HepG2 (cell line): Measurements from ENCODE around the gene ZBTB7C. TPM values are rescaled to one million over a fixed set of nuclear protein-coding genes. Genes with fewer than 3 reads are reported as not detected.

Source experiments
- CCDC6 ChIP-seq: sonication (generic); formaldehyde crosslinking; IDR thresholded peaks from 2 replicates; pipeline ENCODE4 v1.8.1; 2022; ENCODE audit warnings: mild to moderate bottlenecking, missing genetic modification reagents, moderate library complexity
- GATAD1 ChIP-seq: IDR thresholded peaks from 2 replicates; pipeline ENCODE4 v1.6.1; 2016; ENCODE audit warnings: missing genetic modification reagents, missing compliant biosample characterization
- HMGXB4 ChIP-seq, 2 experiments: sonication (generic) in 1 of 2; formaldehyde crosslinking in 1 of 2; IDR thresholded peaks; 2 replicates each; pipeline versions ENCODE4 v1.4.0 to v1.6.1; 2018 to 2020; ENCODE audit warnings: missing genetic modification reagents in 2 of 2, borderline replicate concordance in 1 of 2, low read depth in 1 of 2, mild to moderate bottlenecking in 1 of 2, missing biosample characterization in 1 of 2
- HNRNPK ChIP-seq: fragments of 200-400 bp; formaldehyde crosslinking; IDR thresholded peaks from 2 replicates; pipeline ENCODE4 v1.6.1; 2018; ENCODE audit warnings: low read length, low read depth, moderate library complexity, mild to moderate bottlenecking; ENCODE audit not compliant: poor library complexity, severe bottlenecking
- MTA3 ChIP-seq: sonication (generic); formaldehyde crosslinking; IDR thresholded peaks from 2 replicates; pipeline ENCODE4 v1.4.0; 2020; ENCODE audit warnings: missing genetic modification reagents
- NR2F6 ChIP-seq, 2 experiments: IDR thresholded peaks; 2 replicates each; pipeline ENCODE4 v1.6.1; 2016; ENCODE audit warnings: antibody characterized with exemption in 1 of 2, mild to moderate bottlenecking in 1 of 2
- PRDM15 ChIP-seq: sonication (generic); formaldehyde crosslinking; IDR thresholded peaks from 2 replicates; pipeline ENCODE4 v1.4.0; 2020; ENCODE audit warnings: missing genetic modification reagents
- SALL1 ChIP-seq: sonication (generic); formaldehyde crosslinking; IDR thresholded peaks from 2 replicates; pipeline ENCODE4 v1.8.0; 2022; ENCODE audit warnings: mild to moderate bottlenecking, missing genetic modification reagents
- SP5 ChIP-seq: IDR thresholded peaks from 2 replicates; pipeline ENCODE4 v1.6.1; 2016; ENCODE audit warnings: low read depth, borderline replicate concordance
- ZBTB37 ChIP-seq: sonication (generic); formaldehyde crosslinking; IDR thresholded peaks from 2 replicates; pipeline ENCODE4 v1.4.0; 2020; ENCODE audit warnings: mild to moderate bottlenecking, missing genetic modification reagents
- ZBTB44 ChIP-seq: sonication (generic); formaldehyde crosslinking; IDR thresholded peaks from 2 replicates; pipeline ENCODE4 v1.4.0; 2020; ENCODE audit warnings: missing genetic modification reagents
- ZNF430 ChIP-seq: sonication (generic); formaldehyde crosslinking; IDR thresholded peaks from 2 replicates; pipeline ENCODE4 v1.9.0; 2021; ENCODE audit warnings: mild to moderate bottlenecking, missing genetic modification reagents
- ZNF503 ChIP-seq: sonication (generic); formaldehyde crosslinking; IDR thresholded peaks from 2 replicates; pipeline ENCODE4 v1.4.0; 2020; ENCODE audit warnings: missing genetic modification reagents
- ZNF547 ChIP-seq: sonication (generic); formaldehyde crosslinking; IDR thresholded peaks from 2 replicates; pipeline ENCODE4 v1.5.1; 2020; ENCODE audit warnings: mild to moderate bottlenecking, missing genetic modification reagents
- ZNF792 ChIP-seq: IDR thresholded peaks from 2 replicates; pipeline ENCODE4 v1.6.1; 2016
- polyA plus RNA-seq, 8 experiments: library from polyadenylated mRNA; depleted of rRNA in 3 of 8; stranded (reverse) in 7 of 8; unstranded in 1 of 8; fragments of >200 nt; fragmentation: Illumina TruSeq in 4 of 8; extraction: Trizol in 4 of 8; gene quantifications; 2 replicates each; pipeline versions ENCODE4 v1.2.1 to v1.2.3, GENCODE V29; 2011 to 2016; ENCODE audit warnings: low read depth in 4 of 8, missing spikeins in 1 of 8, mixed read lengths in 1 of 8; ENCODE audit not compliant: insufficient read depth in 1 of 8
- total RNA-seq, 5 experiments: library from RNA; depleted of rRNA; stranded (reverse); fragments of >200 nt; fragmentation: Illumina TruSeq; extraction: Trizol; gene quantifications; 2 replicates each; pipeline ENCODE4 v1.2.3, GENCODE V29; 2016; ENCODE audit warnings: low read depth in 1 of 5

The ZBTB7C gene
- total and polyA plus RNA-seq, 2 of the 13 experiments (the other 11 are each of a cell fraction or from before 2014, with no cell fraction given), result 0.01 to 0.04 TPM

- 0 out of 2 replicates have a peak, but pooled peaks have one; percentile 40 for TF ChIP-seq PRDM15 (CRISPR knock-in tag)
- TF ChIP-seq ZNF792, result no peak
- TF ChIP-seq HNRNPK, result no peak
- TF ChIP-seq SALL1 (CRISPR knock-in tag), result peak; percentile 18; the same call in 1 of the 2 replicates
- TF ChIP-seq NR2F6 (IDR thresholded peaks at IDR 0.05), result no peak
- TF ChIP-seq NR2F6 (CRISPR knock-in tag; IDR thresholded peaks at IDR 0.05), result no peak
- no peak for TF ChIP-seq ZNF547 (CRISPR knock-in tag)
- no peak for TF ChIP-seq MTA3 (CRISPR knock-in tag)
- TF ChIP-seq CCDC6 (CRISPR knock-in tag), result no peak
- no peak for TF ChIP-seq ZNF430 (CRISPR knock-in tag)
- TF ChIP-seq ZBTB44 (CRISPR knock-in tag), result no peak
- peak in 1 of 2 experiments; percentile 16; a peak in 1 of 4 replicates for TF ChIP-seq HMGXB4 (CRISPR knock-in tag; IDR thresholded peaks at IDR 0.05; ENCODE audit: borderline replicate concordance in 1 of 2, low read depth in 1 of 2)
- no peak for TF ChIP-seq GATAD1 (CRISPR knock-in tag)
- TF ChIP-seq ZBTB37 (CRISPR knock-in tag), result no peak
- TF ChIP-seq SP5 (CRISPR knock-in tag), result peak; percentile 32; the same call in 1 of the 2 replicates
- no peak for TF ChIP-seq ZNF503 (CRISPR knock-in tag)
Measured at GRCh38 chr18:48007955-48008701, 401.1 kb downstream of the ZBTB7C start (continued).
